Caco-2 (cell line): ENCODE data around the gene PSMD13. TPM values are rescaled to one million over a fixed set of nuclear protein-coding genes. Genes with fewer than 3 reads are reported as not detected.

Experiments
- BruUV-seq: library from RNA; stranded (reverse); fragments of 400-500 nt; replicated peaks from 2 replicates; lab custom pipeline; 2021; lab: Mats Ljungman, UMichigan
- CTCF ChIA-PET: fragments of 300-600 bp; sonication (Branson Sonifier 250); formaldehyde crosslinking; loops from one replicate; lab custom pipeline; 2022; ENCODE audit warnings: antibody characterized with exemption; lab: Charles Lee
- POLR2A ChIA-PET: fragments of 300-600 bp; sonication (Branson Sonifier 250); formaldehyde crosslinking; loops from one replicate; lab custom pipeline; 2022; ENCODE audit warnings: antibody characterized with exemption; lab: Charles Lee
- DNase-seq, 2 experiments: peaks; one replicate each; pipeline versions ENCODE4 v3.0.0 to v3.0.0-alpha.2; 2020 to 2022
- H3K27me3 ChIP-seq: replicated peaks from 2 replicates; pipeline ENCODE4 v1.6.0; 2011; ENCODE audit warnings: low read length; ENCODE audit not compliant: control insufficient read depth, insufficient read depth
- H3K36me3 ChIP-seq: 2 replicates; pipeline ENCODE4 v1.5.1; 2011; ENCODE audit warnings: low read length; ENCODE audit not compliant: control insufficient read depth, insufficient read depth
- H3K4me1 ChIP-seq: fragments of 250-450 bp; sonication (Bioruptor Pico); 2 replicates; pipeline ENCODE4 v1.5.1; 2020; ENCODE audit warnings: mild to moderate bottlenecking
- H3K4me3 ChIP-seq: 2 replicates; pipeline ENCODE4 v1.5.1; 2011; ENCODE audit warnings: low read depth, mild to moderate bottlenecking, control low read depth, low read length
- H3K9me3 ChIP-seq: fragments of 250-450 bp; sonication (Bioruptor Pico); 2 replicates; pipeline ENCODE4 v1.5.1; 2020; ENCODE audit warnings: mild to moderate bottlenecking, moderate library complexity
- H3K27ac Mint-ChIP-seq: one replicate; pipeline ENCODE4 v1.8.0; 2022; ENCODE audit warnings: mixed read lengths; ENCODE audit not compliant: unreplicated experiment
- H3K27me3 Mint-ChIP-seq: one replicate; pipeline ENCODE4 v1.8.0; 2022; ENCODE audit warnings: mixed read lengths; ENCODE audit not compliant: insufficient read depth, unreplicated experiment
- H3K36me3 Mint-ChIP-seq: one replicate; pipeline ENCODE4 v1.8.0; 2022; ENCODE audit warnings: mild to moderate bottlenecking, mixed read lengths; ENCODE audit not compliant: insufficient read depth, unreplicated experiment
- H3K4me1 Mint-ChIP-seq: one replicate; pipeline ENCODE4 v1.8.0; 2022; ENCODE audit warnings: low read depth, mixed read lengths; ENCODE audit not compliant: unreplicated experiment
- H3K4me3 Mint-ChIP-seq: one replicate; pipeline ENCODE4 v1.8.0; 2022; ENCODE audit warnings: mild to moderate bottlenecking, moderate library complexity, mixed read lengths; ENCODE audit not compliant: unreplicated experiment
- H3K9me3 Mint-ChIP-seq: one replicate; pipeline ENCODE4 v1.8.0; 2022; ENCODE audit warnings: mixed read lengths; ENCODE audit not compliant: unreplicated experiment
- intact Hi-C: fragments of 100-400 bp; cut with micrococcal nuclease; formaldehyde crosslinking; loops from one replicate; pipeline ENCODE4 v1.10.0; 2022; ENCODE audit not compliant: unreplicated experiment
- total RNA-seq: library from RNA; stranded (reverse); gene quantifications from 2 replicates; pipeline ENCODE4 v1.2.3, GENCODE V29; 2022
- TF ChIP-seq, protein P1 (sequence below), 2 experiments: fragments of 200-600 bp in 1 of 2; IDR thresholded peaks; 1 replicate in 1 of 2; 2 replicates in 1 of 2; pipeline versions ENCODE4 v1.5.1 to v1.8.0; 2011 to 2022; ENCODE audit warnings: antibody characterized with exemption in 1 of 2, control low read depth in 1 of 2, inconsistent platforms in 1 of 2, low read depth in 1 of 2, low read length in 1 of 2, mild to moderate bottlenecking in 1 of 2, moderate library complexity in 1 of 2; ENCODE audit not compliant: insufficient read depth in 1 of 2, severe bottlenecking in 1 of 2, unreplicated experiment in 1 of 2

The PSMD13 gene
- total RNA-seq, 1 experiment from 2014 or later = 172 TPM

GRCh38 chr11:212150-213100 lies 24.4 kb upstream of the PSMD13 start:
- H3K9me3 ChIP-seq = no peaks in the 10 kb centered on the region
- POLR2A ChIA-PET = no interaction called here
- H3K9me3 Mint-ChIP-seq = no peaks in the 10 kb centered on the region
- CTCF ChIA-PET = no interaction called here
- H3K27me3 ChIP-seq = no peaks in the 10 kb centered on the region
- H3K4me3 Mint-ChIP-seq = no peak overlapping the region
- H3K4me1 Mint-ChIP-seq = peaks cover 13% of the 10 kb centered on the region
- DNase-seq = no peak
- H3K27ac Mint-ChIP-seq = no peak overlapping the region
- H3K36me3 ChIP-seq = peaks cover 11% of the 10 kb centered on the region
- intact Hi-C loops = no loop called here
- no peaks in the 10 kb centered on the region for H3K27me3 Mint-ChIP-seq
- no TSS peak for BruUV-seq
- TF ChIP-seq, protein P1, sequence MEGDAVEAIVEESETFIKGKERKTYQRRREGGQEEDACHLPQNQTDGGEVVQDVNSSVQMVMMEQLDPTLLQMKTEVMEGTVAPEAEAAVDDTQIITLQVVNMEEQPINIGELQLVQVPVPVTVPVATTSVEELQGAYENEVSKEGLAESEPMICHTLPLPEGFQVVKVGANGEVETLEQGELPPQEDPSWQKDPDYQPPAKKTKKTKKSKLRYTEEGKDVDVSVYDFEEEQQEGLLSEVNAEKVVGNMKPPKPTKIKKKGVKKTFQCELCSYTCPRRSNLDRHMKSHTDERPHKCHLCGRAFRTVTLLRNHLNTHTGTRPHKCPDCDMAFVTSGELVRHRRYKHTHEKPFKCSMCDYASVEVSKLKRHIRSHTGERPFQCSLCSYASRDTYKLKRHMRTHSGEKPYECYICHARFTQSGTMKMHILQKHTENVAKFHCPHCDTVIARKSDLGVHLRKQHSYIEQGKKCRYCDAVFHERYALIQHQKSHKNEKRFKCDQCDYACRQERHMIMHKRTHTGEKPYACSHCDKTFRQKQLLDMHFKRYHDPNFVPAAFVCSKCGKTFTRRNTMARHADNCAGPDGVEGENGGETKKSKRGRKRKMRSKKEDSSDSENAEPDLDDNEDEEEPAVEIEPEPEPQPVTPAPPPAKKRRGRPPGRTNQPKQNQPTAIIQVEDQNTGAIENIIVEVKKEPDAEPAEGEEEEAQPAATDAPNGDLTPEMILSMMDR (IDR thresholded peaks at IDR 0.05; ENCODE audit: insufficient read depth in 1 of 2, low read depth in 1 of 2, low read length in 1 of 2, severe bottlenecking in 1 of 2, unreplicated experiment in 1 of 2) = no peak
- peaks cover 80% of the 10 kb centered on the region for H3K36me3 Mint-ChIP-seq
- no peak overlapping the region for H3K4me3 ChIP-seq
- H3K4me1 ChIP-seq = peaks cover 33% of the 10 kb centered on the region

- ChIA-PET CTCF (no interaction called here), POLR2A (no interaction called here)
- intact Hi-C loops = no loop called here
- Histone ChIP-seq H3K27me3 (no peaks in the 10 kb centered on the region), H3K9me3 (no peaks in the 10 kb centered on the region), H3K4me3 (no peak overlapping the region), H3K36me3 (peaks cover 11% of the 10 kb centered on the region), H3K4me1 (peaks cover 33% of the 10 kb centered on the region)
- no peak overlapping the region for H3K4me3 Mint-ChIP-seq
- peaks cover 73% of the 10 kb centered on the region for H3K36me3 Mint-ChIP-seq
- H3K9me3 Mint-ChIP-seq = no peaks in the 10 kb centered on the region
- no peaks in the 10 kb centered on the region for H3K27me3 Mint-ChIP-seq
- peaks cover 13% of the 10 kb centered on the region for H3K4me1 Mint-ChIP-seq
- DNase-seq = no peak
- H3K27ac Mint-ChIP-seq = no peak overlapping the region
- BruUV-seq = no TSS peak
- TF ChIP-seq, protein P1 (IDR thresholded peaks at IDR 0.05; ENCODE audit: insufficient read depth in 1 of 2, low read depth in 1 of 2, low read length in 1 of 2, severe bottlenecking in 1 of 2, unreplicated experiment in 1 of 2) = no peak
These were observed 23.7 kb upstream of the PSMD13 start for GRCh38 chr11:213111-213510.

- H3K27ac Mint-ChIP-seq = peak overlapping the region; percentile 66
- Histone ChIP-seq H3K9me3 (no peaks in the 10 kb centered on the region), H3K27me3 (no peaks in the 10 kb centered on the region), H3K36me3 (peaks cover 11% of the 10 kb centered on the region), H3K4me1 (peaks cover 33% of the 10 kb centered on the region), H3K4me3 (no peak overlapping the region)
- H3K27me3 Mint-ChIP-seq = no peaks in the 10 kb centered on the region
- TF ChIP-seq, protein P1 (IDR thresholded peaks at IDR 0.05; ENCODE audit: insufficient read depth in 1 of 2, low read depth in 1 of 2, low read length in 1 of 2, severe bottlenecking in 1 of 2, unreplicated experiment in 1 of 2) = no peak
- intact Hi-C loops = no loop called here
- no peaks in the 10 kb centered on the region for H3K9me3 Mint-ChIP-seq
- no peak overlapping the region for H3K4me3 Mint-ChIP-seq
- CTCF ChIA-PET = no interaction called here
- H3K36me3 Mint-ChIP-seq = peaks cover 67% of the 10 kb centered on the region
- DNase-seq = no peak
- peaks cover 13% of the 10 kb centered on the region for H3K4me1 Mint-ChIP-seq
- POLR2A ChIA-PET = no interaction called here
- BruUV-seq = no TSS peak
These were observed 22.7 kb upstream of the PSMD13 start for GRCh38 chr11:214083-214482.
